HG03135 (cell line): Measurements from ENCODE around the gene PIGK.
"Not testable (repeated sequence)": the region's sequence is repeated elsewhere in the genome, so short reads cannot be mapped to it uniquely, and the experiment has no call there.

Source experiments
- ATAC-seq: cut with Tn5 transposase; IDR thresholded peaks from one replicate; pipeline ENCODE4 v1.9.1; 2021; ENCODE audit warnings: mild to moderate bottlenecking, moderate library complexity; ENCODE audit not compliant: unreplicated experiment

PIGK gene

GRCh38 chr1:77197351-77197750 is 21.9 kb downstream of the PIGK start:
- ATAC-seq: no peak

- ATAC-seq: no peak
Measured at GRCh38 chr1:77193951-77194350, 25.3 kb downstream of the PIGK start.

- no peak for ATAC-seq
Measured at GRCh38 chr1:77188770-77189169, 30.5 kb downstream of the PIGK start.

GRCh38 chr1:77186907-77187306 is 32.3 kb downstream of the PIGK start:
- ATAC-seq: not testable (repeated sequence)

DNA sequence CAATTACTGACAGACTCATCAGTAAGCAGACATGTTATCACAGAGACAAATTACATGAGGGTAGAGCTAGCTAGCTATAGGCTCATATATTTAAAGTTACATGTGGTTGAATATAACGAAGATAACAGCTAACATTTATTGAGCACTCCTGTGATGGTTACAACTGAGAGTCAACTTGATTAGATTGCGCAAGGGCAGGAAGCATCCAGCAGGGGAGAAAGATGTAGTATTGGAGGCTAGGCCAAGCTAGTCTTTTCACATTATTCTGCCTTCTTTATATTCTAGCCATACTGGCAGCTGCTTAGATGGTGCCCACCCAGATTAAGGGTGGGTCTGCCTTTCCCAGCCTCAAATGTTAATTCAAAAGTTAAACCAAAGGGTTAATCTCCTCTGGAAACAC is 37.1 kb downstream of the PIGK start:
- no peak for ATAC-seq

GRCh38 chr1:77179632-77180031 is 39.6 kb downstream of the PIGK start:
- ATAC-seq: no peak

DNA sequence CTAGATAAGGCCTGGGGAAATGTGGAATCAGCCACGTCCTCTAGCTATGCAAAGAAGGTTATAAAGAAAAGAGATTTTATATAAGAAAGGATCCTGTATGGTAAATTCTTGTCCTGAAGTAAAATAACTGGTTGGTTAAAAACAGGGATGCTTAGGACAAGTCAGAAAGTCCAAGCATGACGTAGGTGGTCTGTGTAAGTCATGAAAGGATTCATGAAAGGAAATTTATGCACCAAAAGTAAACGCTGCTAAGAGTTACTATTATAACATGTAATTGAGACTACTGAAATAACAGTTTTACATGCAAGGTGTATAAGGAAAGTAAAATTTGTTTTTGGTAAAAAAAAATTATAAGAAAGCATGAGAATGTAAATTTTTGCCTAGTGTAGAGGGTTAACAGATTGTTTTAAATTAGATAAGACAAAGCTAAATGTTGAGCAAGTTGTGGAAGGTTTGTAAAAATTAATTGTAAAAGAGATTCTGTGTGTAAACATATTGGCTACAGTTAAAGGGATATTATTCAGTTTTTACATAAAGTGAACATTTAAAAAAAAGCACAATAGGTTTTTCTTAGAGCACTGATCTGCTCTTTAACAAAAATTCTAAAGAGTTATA is 43.9 kb downstream of the PIGK start:
- no peak for ATAC-seq

DNA sequence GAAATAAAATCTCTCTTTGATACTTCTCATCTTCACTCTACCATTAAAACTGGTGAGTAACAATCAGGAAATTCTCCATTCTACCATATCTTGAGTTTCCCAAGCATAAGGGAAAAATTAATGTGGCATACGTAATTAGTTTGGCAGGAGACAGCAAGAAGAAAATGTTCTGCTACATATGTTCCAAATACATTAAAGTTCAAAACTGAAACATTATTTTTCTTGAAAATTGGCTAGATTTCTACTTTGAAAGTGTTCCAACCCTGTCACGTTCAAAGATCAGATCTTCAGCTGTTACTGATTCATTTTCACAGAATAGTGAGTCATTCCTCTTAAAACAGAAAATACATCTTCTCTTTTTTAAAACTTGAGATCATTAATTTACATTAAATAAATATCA is 48.5 kb downstream of the PIGK start:
- no peak for ATAC-seq

GRCh38 chr1:77168358-77168757 is 50.9 kb downstream of the PIGK start:
- no peak for ATAC-seq

DNA sequence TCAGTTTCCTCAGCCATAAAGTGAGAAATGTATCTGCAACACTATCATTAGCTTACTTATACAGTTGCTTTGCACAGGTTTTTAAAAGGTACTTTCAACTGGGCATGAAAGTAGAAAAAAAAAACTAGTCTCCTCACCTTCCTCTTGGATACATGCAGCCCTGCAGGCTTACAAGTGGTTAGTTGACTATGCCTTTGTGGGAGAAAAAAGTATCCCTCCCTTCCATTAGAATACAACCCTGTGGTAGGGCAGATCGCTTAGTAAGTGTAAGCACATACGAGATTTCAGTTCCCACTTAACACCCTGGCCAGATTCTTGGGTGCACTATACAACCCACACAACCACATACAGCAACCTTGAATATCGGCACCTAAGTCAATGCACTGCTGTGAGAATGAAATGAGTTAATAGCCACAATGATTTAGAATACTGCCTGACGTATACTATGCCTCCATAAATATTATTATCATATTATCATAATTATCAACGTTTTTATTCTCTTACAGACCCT is 54.7 kb downstream of the PIGK start:
- no peak for ATAC-seq

GRCh38 chr1:77159706-77160105 is 59.5 kb downstream of the PIGK start:
- ATAC-seq: not testable (repeated sequence)

- no peak for ATAC-seq
Measured at GRCh38 chr1:77156214-77156613, 63.0 kb downstream of the PIGK start.

GRCh38 chr1:77146270-77146669 is 73.0 kb downstream of the PIGK start:
- ATAC-seq: no peak

DNA sequence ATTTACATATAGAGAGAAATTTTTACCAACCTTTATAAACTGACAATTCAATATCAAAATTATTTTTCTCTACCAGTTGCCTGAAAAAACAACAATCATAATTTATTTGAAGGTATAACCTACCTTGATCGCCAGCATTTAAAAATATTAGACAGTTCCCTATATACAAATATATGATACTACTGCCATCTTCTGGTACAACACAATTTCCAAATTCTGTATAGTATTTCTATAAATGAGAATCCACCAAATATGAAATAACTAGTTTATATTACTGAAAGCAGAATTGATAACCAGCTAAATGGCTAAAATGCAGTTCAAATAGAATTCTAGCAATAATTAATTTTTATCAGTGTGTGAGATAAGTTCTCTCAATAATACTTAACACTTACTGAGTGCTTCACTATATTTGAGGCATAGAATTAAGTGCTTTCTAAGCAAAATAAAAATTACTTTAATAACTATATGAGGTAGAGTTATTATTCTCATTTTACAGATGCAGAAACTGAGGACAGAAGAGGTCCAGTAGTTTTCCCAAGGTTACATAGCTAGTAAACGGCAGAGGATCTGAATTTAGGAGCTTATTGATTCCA is 75.6 kb downstream of the PIGK start:
- ATAC-seq: no peak

- no peak for ATAC-seq
Measured at GRCh38 chr1:77139389-77139788, 79.8 kb downstream of the PIGK start.

GRCh38 chr1:77134359-77134758 is 84.9 kb downstream of the PIGK start:
- no peak for ATAC-seq

GRCh38 chr1:77133731-77134358 is 85.4 kb downstream of the PIGK start:
- ATAC-seq: no peak

DNA sequence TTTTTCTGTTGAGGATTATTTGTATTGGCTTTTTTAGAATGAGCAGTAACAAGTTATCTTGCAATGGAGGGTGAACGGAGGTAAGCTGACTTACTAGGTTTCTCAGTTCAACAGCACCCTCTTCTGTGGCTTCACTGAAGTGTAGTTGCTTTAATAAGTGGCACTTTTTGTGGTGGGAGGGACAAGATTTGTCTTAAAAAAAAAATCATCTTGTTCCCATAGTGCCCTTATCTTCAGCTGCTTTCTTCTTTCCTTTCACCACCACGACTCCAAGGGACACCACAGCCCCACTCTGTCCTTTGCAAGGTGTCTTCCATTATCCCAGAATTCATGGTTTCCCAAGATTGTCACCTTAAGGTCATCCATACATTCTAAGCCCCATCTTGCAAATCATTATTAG is 92.9 kb downstream of the PIGK start:
- peak; percentile 76 for ATAC-seq

DNA sequence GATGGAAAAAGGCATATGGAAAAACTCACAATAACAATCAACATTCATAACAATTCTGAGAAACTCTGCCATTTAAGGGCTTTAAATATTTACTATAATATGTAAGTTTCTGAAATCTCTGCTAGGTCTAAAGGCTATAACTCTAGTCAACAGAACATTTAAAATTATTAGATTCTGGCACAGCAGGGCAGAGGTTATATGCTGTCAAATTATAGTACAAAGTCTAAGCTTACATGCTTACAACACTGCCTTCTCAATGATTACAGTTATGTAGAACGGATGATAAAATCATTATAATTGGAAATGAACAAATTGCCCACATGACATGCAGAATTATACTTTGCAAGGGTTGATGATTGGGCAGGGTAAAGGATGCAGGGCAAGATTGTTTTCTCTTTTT is 97.7 kb downstream of the PIGK start:
- ATAC-seq: no peak

DNA sequence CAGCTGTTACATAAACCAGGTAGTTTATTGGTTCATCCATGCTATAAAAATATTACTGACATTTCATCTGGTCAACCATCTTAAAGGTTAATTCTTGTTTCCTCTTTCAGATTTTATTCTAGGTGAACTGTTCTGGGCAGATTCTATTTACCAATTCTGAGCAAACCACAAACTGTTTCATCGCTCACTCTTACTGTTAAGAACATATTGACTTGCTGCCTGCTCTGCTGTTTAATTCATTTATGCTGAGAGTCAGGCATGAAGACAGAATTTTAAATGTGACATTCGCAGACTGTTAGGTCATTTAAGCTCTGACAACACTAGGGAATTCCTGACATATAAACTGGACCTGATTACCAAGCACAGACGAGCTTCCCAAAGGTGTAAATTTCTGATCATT is 98.3 kb downstream of the PIGK start:
- ATAC-seq: no peak

DNA sequence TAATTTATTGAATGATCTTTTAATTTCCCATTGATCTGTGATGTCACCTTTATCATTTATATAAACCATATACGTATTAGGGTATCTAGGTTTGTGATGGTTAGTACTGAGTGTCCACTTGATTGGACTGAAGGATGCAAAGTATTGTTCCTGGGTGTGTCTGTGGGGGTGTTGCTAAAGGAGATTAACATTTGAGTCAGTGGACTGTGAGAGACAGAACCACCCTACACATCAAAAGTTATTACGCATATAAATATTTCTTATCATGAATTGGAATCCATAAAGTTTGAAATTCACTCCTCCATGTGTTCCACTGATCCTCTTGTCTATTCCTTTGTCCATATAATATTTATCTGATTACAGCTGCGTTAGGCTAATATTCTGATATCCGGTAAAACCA is 100.5 kb downstream of the PIGK start:
- no peak for ATAC-seq

DNA sequence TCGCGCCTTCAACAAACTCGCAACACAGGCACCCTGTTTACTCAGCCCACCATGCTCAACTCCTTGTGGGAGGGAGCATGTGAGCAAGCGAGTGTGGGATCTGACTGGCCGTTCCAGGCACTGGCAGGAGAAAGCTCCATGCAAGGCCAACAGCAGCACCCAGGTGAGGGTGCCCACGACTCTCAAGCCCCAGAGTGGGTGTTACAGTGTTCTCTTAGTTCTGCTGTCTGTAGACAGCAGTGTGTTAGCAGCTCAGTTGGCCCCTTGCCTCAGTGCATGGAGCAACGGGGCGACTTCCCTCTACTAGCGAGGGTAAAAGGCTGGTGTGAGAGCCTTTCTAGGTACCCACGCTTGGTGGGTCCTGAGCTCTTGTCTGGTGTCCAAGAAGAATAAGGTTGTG is 114.6 kb downstream of the PIGK start:
- no peak for ATAC-seq
